Stimulated activated CD8-positive, alpha-beta memory T cell treated with anti-CD3 and anti-CD28 coated beads, Interleukin-2, amount 100 ng/mL, for 1 hour (primary cell): Measurements from ENCODE around the gene CLEC16A.
"Not testable (repeated sequence)": the region's sequence is repeated elsewhere in the genome, so short reads cannot be mapped to it uniquely, and the experiment has no call there.

ENCODE experiments used
- DNase-seq, 2 donors: peaks; one replicate each; pipeline ENCODE4 v3.0.0-alpha.2; 2020; ENCODE audit warnings: low read depth in 2 of 2

CLEC16A gene

GRCh38 chr16:11099672-11100205 lies 155.4 kb downstream of the CLEC16A start:
- no peak for DNase-seq

GRCh38 chr16:11100239-11100750 lies 155.9 kb downstream of the CLEC16A start:
- no peak for DNase-seq

- DNase-seq = no peak
Measured at GRCh38 chr16:11101283-11101682, 156.9 kb downstream of the CLEC16A start.

- no peak for DNase-seq
Measured at GRCh38 chr16:11101695-11102522, 157.5 kb downstream of the CLEC16A start.

- DNase-seq = no peak
Measured at GRCh38 chr16:11102523-11102898, 158.1 kb downstream of the CLEC16A start.

GRCh38 chr16:11103301-11103700 lies 158.9 kb downstream of the CLEC16A start:
- DNase-seq = not testable (repeated sequence)

GRCh38 chr16:11104168-11105037 lies 160.0 kb downstream of the CLEC16A start:
- no peak for DNase-seq

- no peak for DNase-seq
Measured at GRCh38 chr16:11105038-11105903, 160.9 kb downstream of the CLEC16A start.

- DNase-seq = no peak
Measured at GRCh38 chr16:11106726-11107125, 162.4 kb downstream of the CLEC16A start.

GRCh38 chr16:11107780-11108465 lies 163.6 kb downstream of the CLEC16A start:
- no peak for DNase-seq

- no peak for DNase-seq
Measured at GRCh38 chr16:11108466-11108805, 164.1 kb downstream of the CLEC16A start.

GRCh38 chr16:11109566-11109965 lies 165.2 kb downstream of the CLEC16A start:
- DNase-seq = no peak

GRCh38 chr16:11111150-11111549 lies 166.8 kb downstream of the CLEC16A start:
- no peak for DNase-seq

- DNase-seq = no peak
Measured at GRCh38 chr16:11111856-11112634, 167.7 kb downstream of the CLEC16A start.

- DNase-seq = no peak
Measured at GRCh38 chr16:11112723-11113348, 168.5 kb downstream of the CLEC16A start.

- no peak for DNase-seq
Measured at GRCh38 chr16:11114366-11115164, 170.2 kb downstream of the CLEC16A start.

GRCh38 chr16:11117576-11118211 lies 173.3 kb downstream of the CLEC16A start:
- no peak for DNase-seq

GRCh38 chr16:11118479-11118878 lies 174.1 kb downstream of the CLEC16A start:
- DNase-seq = no peak
